Osteoblast (primary cell): ENCODE results near the gene TMEM222. TPM values are rescaled to one million over a fixed set of nuclear protein-coding genes. Genes with fewer than 3 reads are reported as not detected.

Experiments
- DNase-seq: peaks from one replicate; pipeline ENCODE4 v3.0.0; 2011; ENCODE audit warnings: low spot score, mixed read lengths; ENCODE audit not compliant: insufficient read length; ENCODE audit errors: missing footprints
- H2AFZ ChIP-seq: 2 replicates; pipeline ENCODE4 v1.6.0; 2011; ENCODE audit warnings: mild to moderate bottlenecking, low read length
- H3K27ac ChIP-seq: 2 replicates; pipeline ENCODE4 v1.5.1; 2011; ENCODE audit warnings: mild to moderate bottlenecking, low read depth, low read length, moderate library complexity
- H3K27me3 ChIP-seq: 2 replicates; pipeline ENCODE4 v1.6.0; 2012; ENCODE audit warnings: mild to moderate bottlenecking, control low read depth, inconsistent platforms, low read length, moderate library complexity; ENCODE audit not compliant: insufficient read depth
- H3K36me3 ChIP-seq: 2 replicates; pipeline ENCODE4 v1.5.1; 2011; ENCODE audit warnings: mild to moderate bottlenecking, low read length, control low read depth, moderate library complexity; ENCODE audit not compliant: insufficient read depth
- H3K4me1 ChIP-seq: 2 replicates; pipeline ENCODE4 v1.5.1; 2011; ENCODE audit warnings: mild to moderate bottlenecking, low read length, control low read depth, moderate library complexity; ENCODE audit not compliant: insufficient read depth
- H3K4me2 ChIP-seq: 2 replicates; pipeline ENCODE4 v1.6.0; 2011; ENCODE audit warnings: mild to moderate bottlenecking, low read length; ENCODE audit not compliant: insufficient read depth
- H3K4me3 ChIP-seq: fragments of 200-600 bp; sonication (generic); 3 replicates; pipeline ENCODE4 v1.5.1; 2012; ENCODE audit warnings: mild to moderate bottlenecking, low read length, inconsistent platforms; ENCODE audit not compliant: insufficient read depth
- H3K79me2 ChIP-seq: 2 replicates; pipeline ENCODE4 v1.6.0; 2012; ENCODE audit warnings: mild to moderate bottlenecking, low read length, control low read depth, inconsistent platforms; ENCODE audit not compliant: insufficient read depth
- H3K9me3 ChIP-seq: 2 replicates; pipeline ENCODE4 v1.5.1; 2011; ENCODE audit warnings: low read depth, low read length, control low read depth
- H4K20me1 ChIP-seq: 2 replicates; pipeline ENCODE4 v1.6.0; 2012; ENCODE audit warnings: mild to moderate bottlenecking, low read length, control low read depth; ENCODE audit not compliant: insufficient read depth
- CTCF ChIP-seq: IDR thresholded peaks from 2 replicates; pipeline ENCODE4 v1.5.1; 2011; ENCODE audit warnings: mild to moderate bottlenecking, low read depth, low read length, moderate library complexity; ENCODE audit errors: extremely low read depth
- total RNA-seq: library from RNA; depleted of rRNA; stranded (reverse); fragments of >200 nt; gene quantifications from 2 replicates; pipeline ENCODE4 v1.2.3, GENCODE V29; 2012

Gene TMEM222
- total RNA-seq, 1 donor = 30.4 TPM

DNA sequence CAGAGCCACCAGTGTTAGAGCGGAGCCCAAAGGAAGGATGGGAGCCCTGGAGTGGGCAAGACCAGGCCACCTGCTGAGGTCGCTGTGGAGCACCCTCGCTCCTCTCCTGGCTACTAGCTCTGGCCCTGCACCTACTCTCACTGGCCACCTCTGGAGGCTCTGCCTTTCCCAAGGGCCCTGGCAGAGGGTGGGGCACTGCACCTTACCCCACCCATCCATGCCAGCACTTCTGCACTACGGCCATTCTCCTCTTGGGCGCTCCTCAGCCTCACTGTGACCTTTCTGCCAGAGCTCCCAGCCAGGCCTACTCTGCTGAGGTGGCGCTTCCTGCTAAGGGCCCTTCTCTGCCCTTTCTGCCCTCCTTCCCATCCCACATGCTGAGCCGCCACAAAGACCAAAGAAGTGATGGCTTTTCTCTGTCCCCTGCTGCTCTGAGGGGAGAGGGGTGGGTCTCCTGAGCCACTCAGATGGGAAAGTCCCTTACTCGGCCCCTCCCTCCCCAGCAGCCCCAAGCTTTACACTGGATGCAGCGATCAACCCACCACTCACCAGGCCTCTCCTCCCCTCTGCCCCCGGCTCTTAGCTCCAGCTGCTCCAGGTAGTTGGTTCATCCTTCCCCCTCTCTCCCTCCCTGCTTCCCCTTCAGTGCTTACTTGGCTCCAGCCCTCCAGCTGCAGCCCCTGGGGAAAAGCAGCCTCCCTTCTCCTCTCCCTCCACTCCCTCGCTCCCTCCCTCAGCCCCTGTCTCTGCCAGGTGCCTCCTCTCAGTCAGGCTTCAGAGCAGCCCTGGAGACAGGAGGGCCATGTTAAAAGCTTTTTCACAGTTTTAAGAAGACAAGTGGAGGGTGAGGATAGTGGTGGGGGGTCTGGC, 14.8 kb upstream of the TMEM222 start:
- peak; percentile 78 for DNase-seq
- Histone ChIP-seq H3K27me3 (no peaks in the 10 kb centered on the region), H3K4me2 (no peak overlapping the region), H3K4me1 (no peaks in the 10 kb centered on the region), H4K20me1 (no peaks in the 10 kb centered on the region), H3K4me3 (no peak overlapping the region), H3K79me2 (no peaks in the 10 kb centered on the region), H3K36me3 (peaks cover 9% of the 10 kb centered on the region), H3K27ac (no peak overlapping the region), H2AFZ (no peak overlapping the region), H3K9me3 (no peaks in the 10 kb centered on the region)
- TF ChIP-seq CTCF = no peak

DNA sequence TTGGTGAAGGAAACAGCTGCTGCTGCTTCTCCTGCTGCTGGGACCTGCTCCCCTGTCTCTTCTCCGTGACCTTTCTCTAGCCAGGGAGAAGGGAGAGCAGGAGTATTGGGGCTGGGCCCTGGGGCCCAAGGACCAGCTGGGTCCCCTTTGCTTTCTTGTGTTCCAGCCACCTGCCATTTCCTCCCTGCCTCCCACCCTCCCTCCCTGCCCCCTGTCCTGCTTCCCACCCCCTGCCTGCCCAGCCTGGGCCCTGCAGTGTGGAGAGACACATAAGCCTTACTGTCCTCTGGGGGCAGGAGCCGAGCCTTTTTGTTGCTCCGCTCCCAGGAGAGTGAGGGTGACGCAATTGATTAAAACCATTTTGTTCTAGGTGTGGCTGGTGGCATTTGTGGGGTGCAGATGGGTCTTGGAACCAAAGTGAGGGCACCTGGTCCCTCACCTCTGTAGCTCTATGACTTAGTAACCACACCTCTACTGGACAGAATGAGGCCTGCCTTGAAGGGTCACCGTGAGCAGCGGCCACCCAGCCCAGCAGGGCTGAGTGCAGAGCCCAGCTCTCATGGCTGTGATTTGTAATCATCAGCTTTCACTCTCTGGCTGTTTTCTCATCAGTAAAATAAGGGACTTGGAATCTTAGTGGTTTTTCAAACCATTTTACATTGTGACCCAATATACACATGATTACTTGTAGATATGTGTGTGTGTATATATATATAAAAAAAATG, 13.9 kb upstream of the TMEM222 start:
- no peaks in the 10 kb centered on the region for H3K27me3 ChIP-seq
- no peak for TF ChIP-seq CTCF
- H3K9me3 ChIP-seq = no peaks in the 10 kb centered on the region
- no peaks in the 10 kb centered on the region for H3K79me2 ChIP-seq
- no peaks in the 10 kb centered on the region for H4K20me1 ChIP-seq
- no peaks in the 10 kb centered on the region for H3K4me1 ChIP-seq
- peaks cover 9% of the 10 kb centered on the region for H3K36me3 ChIP-seq
- DNase-seq = no peak
- H3K4me2 ChIP-seq = no peak overlapping the region
- H2AFZ ChIP-seq = no peak overlapping the region
- no peak overlapping the region for H3K4me3 ChIP-seq
- H3K27ac ChIP-seq = no peak overlapping the region

- H3K4me2 ChIP-seq = no peak overlapping the region
- no peak overlapping the region for H3K4me3 ChIP-seq
- no peak overlapping the region for H3K27ac ChIP-seq
- no peaks in the 10 kb centered on the region for H3K36me3 ChIP-seq
- no peak for TF ChIP-seq CTCF
- no peaks in the 10 kb centered on the region for H3K27me3 ChIP-seq
- H2AFZ ChIP-seq = no peak overlapping the region
- H3K9me3 ChIP-seq = no peaks in the 10 kb centered on the region
- H3K79me2 ChIP-seq = no peaks in the 10 kb centered on the region
- DNase-seq = no peak
- H3K4me1 ChIP-seq = peaks cover 2% of the 10 kb centered on the region
- H4K20me1 ChIP-seq = no peaks in the 10 kb centered on the region
These were observed 7.8 kb upstream of the TMEM222 start for GRCh38 chr1:27314169-27314568.

GRCh38 chr1:27314737-27315136, 7.2 kb upstream of the TMEM222 start:
- Histone ChIP-seq H3K9me3 (no peaks in the 10 kb centered on the region), H3K4me2 (no peak overlapping the region), H4K20me1 (no peaks in the 10 kb centered on the region), H3K27ac (no peak overlapping the region), H2AFZ (no peak overlapping the region), H3K4me3 (no peak overlapping the region), H3K27me3 (no peaks in the 10 kb centered on the region), H3K79me2 (no peaks in the 10 kb centered on the region), H3K4me1 (peaks cover 2% of the 10 kb centered on the region), H3K36me3 (no peaks in the 10 kb centered on the region)
- no peak for DNase-seq
- no peak for TF ChIP-seq CTCF
